Measurements from ENCODE around the gene SHCBP1L.

The SHCBP1L gene

DNA sequence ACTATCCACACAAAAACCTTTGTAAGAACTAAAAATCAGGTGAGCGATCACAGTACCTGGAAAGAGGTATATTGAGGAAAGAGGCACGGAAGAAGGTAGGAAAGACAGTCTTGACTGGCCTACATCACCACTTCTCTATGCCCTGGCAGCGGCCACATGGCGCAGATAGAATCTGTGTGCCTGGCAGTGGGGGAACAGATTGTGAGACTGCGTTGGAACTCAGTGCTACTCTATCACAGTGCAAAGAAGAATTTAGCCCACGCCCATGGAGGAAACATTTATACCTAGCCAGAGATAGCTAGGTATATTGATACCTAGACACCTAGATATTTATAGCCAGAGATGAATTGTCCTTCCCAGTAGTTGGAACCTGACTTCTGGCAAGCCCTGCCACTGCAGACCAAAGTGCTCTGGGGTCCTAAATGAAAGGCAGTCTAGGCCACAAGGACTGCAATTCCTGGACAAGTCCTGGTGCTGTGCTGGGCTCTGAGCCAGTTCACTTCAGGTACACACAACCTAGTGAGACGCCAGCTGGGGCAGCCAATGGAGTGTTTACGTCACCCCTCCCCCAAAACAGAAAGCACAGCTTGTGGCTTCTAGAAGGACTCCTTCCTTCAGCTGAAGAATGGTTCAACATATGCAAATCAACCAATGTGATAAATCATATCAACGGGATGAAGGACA, 61.9 kb downstream of the SHCBP1L start:
- H3K27me3 ChIP-seq (ENCODE audit: insufficient read depth, poor library complexity, severe bottlenecking): no peaks in the 10 kb centered on the region
- no peak for DNase-seq (ENCODE audit: low read depth in 1 of 2, low spot score in 1 of 2)
- TF ChIP-seq SPI1 (IDR thresholded peaks at IDR 0.05; ENCODE audit: borderline replicate concordance, low read depth): no peak
- no peak; the same call in 1 of the 2 replicates for TF ChIP-seq POLR2AphosphoS5 (IDR thresholded peaks at IDR 0.05; ENCODE audit: low read depth)
- TF ChIP-seq, protein P1, sequence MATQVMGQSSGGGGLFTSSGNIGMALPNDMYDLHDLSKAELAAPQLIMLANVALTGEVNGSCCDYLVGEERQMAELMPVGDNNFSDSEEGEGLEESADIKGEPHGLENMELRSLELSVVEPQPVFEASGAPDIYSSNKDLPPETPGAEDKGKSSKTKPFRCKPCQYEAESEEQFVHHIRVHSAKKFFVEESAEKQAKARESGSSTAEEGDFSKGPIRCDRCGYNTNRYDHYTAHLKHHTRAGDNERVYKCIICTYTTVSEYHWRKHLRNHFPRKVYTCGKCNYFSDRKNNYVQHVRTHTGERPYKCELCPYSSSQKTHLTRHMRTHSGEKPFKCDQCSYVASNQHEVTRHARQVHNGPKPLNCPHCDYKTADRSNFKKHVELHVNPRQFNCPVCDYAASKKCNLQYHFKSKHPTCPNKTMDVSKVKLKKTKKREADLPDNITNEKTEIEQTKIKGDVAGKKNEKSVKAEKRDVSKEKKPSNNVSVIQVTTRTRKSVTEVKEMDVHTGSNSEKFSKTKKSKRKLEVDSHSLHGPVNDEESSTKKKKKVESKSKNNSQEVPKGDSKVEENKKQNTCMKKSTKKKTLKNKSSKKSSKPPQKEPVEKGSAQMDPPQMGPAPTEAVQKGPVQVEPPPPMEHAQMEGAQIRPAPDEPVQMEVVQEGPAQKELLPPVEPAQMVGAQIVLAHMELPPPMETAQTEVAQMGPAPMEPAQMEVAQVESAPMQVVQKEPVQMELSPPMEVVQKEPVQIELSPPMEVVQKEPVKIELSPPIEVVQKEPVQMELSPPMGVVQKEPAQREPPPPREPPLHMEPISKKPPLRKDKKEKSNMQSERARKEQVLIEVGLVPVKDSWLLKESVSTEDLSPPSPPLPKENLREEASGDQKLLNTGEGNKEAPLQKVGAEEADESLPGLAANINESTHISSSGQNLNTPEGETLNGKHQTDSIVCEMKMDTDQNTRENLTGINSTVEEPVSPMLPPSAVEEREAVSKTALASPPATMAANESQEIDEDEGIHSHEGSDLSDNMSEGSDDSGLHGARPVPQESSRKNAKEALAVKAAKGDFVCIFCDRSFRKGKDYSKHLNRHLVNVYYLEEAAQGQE (IDR thresholded peaks at IDR 0.05; ENCODE audit: insufficient replicate concordance, low read depth): no peak
- TF ChIP-seq, protein P2, sequence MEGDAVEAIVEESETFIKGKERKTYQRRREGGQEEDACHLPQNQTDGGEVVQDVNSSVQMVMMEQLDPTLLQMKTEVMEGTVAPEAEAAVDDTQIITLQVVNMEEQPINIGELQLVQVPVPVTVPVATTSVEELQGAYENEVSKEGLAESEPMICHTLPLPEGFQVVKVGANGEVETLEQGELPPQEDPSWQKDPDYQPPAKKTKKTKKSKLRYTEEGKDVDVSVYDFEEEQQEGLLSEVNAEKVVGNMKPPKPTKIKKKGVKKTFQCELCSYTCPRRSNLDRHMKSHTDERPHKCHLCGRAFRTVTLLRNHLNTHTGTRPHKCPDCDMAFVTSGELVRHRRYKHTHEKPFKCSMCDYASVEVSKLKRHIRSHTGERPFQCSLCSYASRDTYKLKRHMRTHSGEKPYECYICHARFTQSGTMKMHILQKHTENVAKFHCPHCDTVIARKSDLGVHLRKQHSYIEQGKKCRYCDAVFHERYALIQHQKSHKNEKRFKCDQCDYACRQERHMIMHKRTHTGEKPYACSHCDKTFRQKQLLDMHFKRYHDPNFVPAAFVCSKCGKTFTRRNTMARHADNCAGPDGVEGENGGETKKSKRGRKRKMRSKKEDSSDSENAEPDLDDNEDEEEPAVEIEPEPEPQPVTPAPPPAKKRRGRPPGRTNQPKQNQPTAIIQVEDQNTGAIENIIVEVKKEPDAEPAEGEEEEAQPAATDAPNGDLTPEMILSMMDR (IDR thresholded peaks at IDR 0.05; ENCODE audit: insufficient read depth, low read length): no peak
- TF ChIP-seq GABPA (IDR thresholded peaks at IDR 0.05; ENCODE audit: low read depth): no peak
- peak overlapping the region; percentile 68; the same call in 1 of the 2 replicates for H3K27ac ChIP-seq (replicated peaks)
- no peak overlapping the region for H3K4me3 ChIP-seq (replicated peaks; ENCODE audit: insufficient read depth, low read length)

DNA sequence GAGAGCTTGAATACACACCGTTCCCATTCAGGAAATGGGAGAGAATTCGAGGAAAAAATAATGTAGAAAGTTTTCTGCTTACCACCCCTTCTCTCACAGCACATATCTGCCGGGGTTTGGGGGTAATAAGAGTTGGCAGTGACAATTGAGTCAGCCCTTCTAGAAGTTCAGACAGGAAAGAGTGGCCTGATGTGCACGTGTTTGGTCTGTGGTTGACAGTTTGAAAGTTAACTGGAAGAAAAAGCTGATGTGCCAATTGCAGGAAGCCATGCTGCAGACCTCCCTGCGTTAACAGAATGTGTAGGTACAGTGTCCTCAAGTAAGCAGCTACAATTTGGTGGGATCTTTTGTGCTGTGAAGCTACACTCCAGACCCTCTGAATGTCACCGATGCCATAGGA, 63.0 kb downstream of the SHCBP1L start:
- Histone ChIP-seq H3K27me3 (ENCODE audit: insufficient read depth, poor library complexity, severe bottlenecking) (no peaks in the 10 kb centered on the region), H3K27ac (replicated peaks) (peak overlapping the region; percentile 68), H3K4me3 (replicated peaks; ENCODE audit: insufficient read depth, low read length) (no peak overlapping the region)
- TF ChIP-seq SPI1 (IDR thresholded peaks at IDR 0.05; ENCODE audit: borderline replicate concordance, low read depth) (no peak), POLR2AphosphoS5 (IDR thresholded peaks at IDR 0.05; ENCODE audit: low read depth) (peak; percentile 71)
- DNase-seq (ENCODE audit: low read depth in 1 of 2, low spot score in 1 of 2): peak; percentile 29 to 83

DNA sequence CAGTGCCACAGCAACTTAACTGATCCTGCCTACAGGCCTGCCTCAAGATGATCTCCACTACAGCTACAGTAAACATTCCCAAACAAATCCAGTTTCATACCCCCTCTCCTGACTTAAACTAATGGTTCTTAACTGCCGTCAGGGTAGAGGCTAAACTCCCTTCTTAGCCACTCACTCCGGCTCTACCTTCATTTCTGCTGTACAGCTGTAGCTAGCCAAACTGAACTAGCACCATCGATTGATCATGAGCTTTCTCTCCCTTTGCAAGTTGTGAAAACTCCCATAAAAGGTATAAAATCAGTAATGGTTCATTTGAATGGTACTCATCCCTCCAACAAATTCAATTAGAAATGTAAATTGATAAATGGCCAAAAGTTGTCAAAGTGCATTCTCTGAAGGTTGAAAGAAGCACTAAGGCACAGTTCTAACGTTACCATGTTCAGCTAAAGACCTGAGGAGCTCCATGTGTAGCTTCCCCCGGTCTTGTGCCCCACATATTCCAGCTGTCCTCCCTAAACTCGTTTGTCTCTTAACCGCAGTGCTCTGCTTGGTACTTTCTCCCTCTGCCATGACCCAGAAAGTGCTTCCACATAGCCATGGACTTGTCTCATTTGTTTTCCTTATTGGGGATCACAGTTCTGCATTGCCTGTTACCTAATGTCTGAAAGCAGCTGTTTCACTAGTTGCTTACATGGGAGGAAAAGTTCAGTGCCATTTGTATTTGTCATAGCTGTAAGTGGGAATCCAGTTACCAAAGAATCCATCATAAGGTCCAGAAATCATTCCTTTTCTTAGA, 64.0 kb downstream of the SHCBP1L start:
- peak overlapping the region; percentile 68 for H3K27ac ChIP-seq (replicated peaks)
- DNase-seq (ENCODE audit: low read depth in 1 of 2, low spot score in 1 of 2): peak in 1 of 2 experiments; percentile 16
- no peak overlapping the region for H3K4me3 ChIP-seq (replicated peaks; ENCODE audit: insufficient read depth, low read length)
- no peak for TF ChIP-seq POLR2AphosphoS5 (IDR thresholded peaks at IDR 0.05; ENCODE audit: low read depth)
- TF ChIP-seq, protein P1 (IDR thresholded peaks at IDR 0.05; ENCODE audit: insufficient replicate concordance, low read depth): no peak
- TF ChIP-seq, protein P2 (IDR thresholded peaks at IDR 0.05; ENCODE audit: insufficient read depth, low read length): no peak
- no peak for TF ChIP-seq GABPA (IDR thresholded peaks at IDR 0.05; ENCODE audit: low read depth)
- H3K27me3 ChIP-seq (ENCODE audit: insufficient read depth, poor library complexity, severe bottlenecking): no peaks in the 10 kb centered on the region

DNA sequence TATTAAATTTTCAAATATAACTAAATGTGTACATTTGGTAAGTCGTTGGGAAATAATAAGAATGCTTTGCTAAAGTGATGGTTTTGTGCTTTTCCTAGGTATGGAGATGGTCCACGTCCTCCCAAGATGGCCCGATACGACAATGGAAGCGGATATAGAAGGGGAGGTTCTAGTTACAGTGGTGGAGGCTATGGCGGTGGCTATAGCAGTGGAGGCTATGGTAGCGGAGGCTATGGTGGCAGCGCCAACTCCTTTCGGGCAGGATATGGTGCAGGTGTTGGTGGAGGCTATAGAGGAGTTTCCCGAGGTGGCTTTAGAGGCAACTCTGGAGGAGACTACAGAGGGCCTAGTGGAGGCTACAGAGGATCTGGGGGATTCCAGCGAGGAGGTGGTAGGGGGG, 66.0 kb downstream of the SHCBP1L start:
- H3K27me3 ChIP-seq (ENCODE audit: insufficient read depth, poor library complexity, severe bottlenecking): no peaks in the 10 kb centered on the region
- H3K4me3 ChIP-seq (replicated peaks; ENCODE audit: insufficient read depth, low read length): no peak overlapping the region
- TF ChIP-seq, protein P1 (IDR thresholded peaks at IDR 0.05; ENCODE audit: insufficient replicate concordance, low read depth): no peak
- TF ChIP-seq SPI1 (IDR thresholded peaks at IDR 0.05; ENCODE audit: borderline replicate concordance, low read depth) (no peak), GABPA (IDR thresholded peaks at IDR 0.05; ENCODE audit: low read depth) (no peak), POLR2AphosphoS5 (IDR thresholded peaks at IDR 0.05; ENCODE audit: low read depth) (no peak)
- TF ChIP-seq, protein P2 (IDR thresholded peaks at IDR 0.05; ENCODE audit: insufficient read depth, low read length): no peak
- H3K27ac ChIP-seq (replicated peaks): no peak overlapping the region
- no peak for DNase-seq (ENCODE audit: low read depth in 1 of 2, low spot score in 1 of 2)

All from HL-60 (cell line).